ENCODE results near the gene MARK3.
A peak's percentile ranks its signal among the peaks of the same experiment; 100 is the strongest.

Gene MARK3

DNA sequence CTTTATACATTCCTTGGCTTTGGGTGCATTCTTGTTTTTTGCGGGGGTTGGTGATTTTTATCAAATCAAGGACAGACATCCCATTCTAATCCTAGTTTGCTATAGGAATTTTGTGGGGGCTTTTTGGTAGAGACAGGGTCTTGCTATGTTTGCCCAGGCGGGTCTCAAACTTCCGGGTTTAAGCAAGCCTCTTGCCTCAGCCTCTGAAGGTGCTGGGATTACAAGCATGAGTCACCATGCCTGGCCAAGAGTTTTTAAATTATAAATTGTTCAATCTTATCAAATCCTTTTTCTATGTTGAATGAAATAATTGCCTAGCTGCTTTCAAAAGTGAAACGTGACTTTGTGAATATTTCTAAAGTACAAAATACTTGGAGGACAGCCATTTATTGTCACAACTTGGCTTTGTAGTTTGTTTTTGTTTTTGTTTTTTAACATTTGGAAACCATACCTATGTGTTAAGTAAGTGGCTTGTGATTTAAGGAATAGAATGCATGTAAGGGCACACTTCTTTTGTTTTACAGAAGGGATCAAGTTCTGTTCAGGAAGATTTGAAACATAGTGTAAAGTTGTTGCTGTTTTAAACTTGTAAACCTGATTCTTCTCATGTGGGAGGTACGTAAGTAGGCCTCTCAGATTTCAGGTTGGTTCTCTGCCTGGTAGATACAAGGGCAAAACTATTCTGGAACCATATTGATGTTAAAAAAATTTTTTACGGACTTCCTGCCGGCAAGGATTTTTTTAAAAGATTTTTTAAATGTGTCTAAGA is 13.4 kb downstream of the MARK3 start:
- DNase-seq, result no peak

DNA sequence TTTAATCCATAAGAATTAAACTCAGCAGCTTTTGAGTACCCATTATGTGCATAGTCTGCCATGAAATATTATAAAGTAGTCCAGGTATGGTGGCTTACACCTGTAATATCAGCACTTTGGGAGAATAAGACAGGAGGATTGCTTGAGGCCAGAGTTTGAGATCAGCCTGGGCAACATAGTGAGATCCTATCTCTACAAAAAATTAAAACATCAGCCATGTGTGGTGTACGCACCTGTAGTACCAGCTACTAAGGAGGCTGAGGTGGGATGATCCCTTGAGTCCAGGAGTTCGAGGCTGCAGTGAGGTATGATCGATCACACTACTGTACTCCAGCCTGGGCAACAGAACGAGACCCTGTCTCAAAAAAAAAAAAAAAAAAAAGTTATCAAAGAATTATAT is 15.3 kb downstream of the MARK3 start:
- DNase-seq, result no peak

DNA sequence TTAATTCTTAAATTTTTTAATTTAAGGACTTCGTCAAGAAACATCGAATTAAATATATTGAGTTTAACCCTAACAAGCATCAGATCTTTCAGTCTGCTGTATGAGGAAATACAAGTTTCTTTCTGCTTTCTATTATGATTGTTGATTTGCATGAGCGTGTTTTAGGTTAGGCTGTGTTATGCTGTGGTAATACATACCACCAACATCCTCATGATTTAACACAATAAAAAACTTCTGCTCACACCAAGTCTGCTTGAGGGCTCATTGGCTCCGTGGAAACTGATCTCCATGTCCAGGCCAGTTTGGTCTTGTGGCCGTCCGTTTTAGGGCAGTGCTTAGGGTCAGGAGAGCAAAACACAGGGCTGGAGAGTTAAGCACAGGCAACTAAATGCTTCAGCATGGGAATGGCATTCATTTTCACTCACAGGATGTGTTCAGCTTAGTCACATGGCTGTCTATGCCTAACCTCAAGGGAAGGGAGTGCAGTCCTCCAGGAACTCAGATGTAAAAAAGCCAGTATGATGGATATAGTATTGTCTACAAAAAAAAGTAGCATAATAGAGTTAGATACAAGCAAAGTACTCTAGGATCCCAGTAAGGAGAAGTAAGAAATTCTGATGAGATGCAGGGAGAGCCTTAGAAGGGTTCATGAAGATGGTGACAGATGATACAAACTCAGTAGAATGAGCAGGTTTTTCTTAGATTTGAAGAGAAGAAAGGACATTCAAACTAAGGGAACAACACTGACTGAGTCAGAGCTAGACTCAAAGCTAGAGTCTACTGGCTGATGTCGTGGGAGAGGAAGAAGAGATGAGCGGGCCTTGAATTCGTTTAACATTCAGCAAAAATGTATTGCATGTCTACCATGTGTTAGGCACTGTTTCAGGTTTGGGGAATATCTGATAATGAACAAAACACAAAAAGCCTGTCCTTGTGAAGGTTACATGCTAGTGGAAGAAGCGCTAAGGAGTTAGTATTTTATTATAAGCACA is 16.3 kb downstream of the MARK3 start:
- peak in 1 of 6 experiments; percentile 9 for DNase-seq

DNA sequence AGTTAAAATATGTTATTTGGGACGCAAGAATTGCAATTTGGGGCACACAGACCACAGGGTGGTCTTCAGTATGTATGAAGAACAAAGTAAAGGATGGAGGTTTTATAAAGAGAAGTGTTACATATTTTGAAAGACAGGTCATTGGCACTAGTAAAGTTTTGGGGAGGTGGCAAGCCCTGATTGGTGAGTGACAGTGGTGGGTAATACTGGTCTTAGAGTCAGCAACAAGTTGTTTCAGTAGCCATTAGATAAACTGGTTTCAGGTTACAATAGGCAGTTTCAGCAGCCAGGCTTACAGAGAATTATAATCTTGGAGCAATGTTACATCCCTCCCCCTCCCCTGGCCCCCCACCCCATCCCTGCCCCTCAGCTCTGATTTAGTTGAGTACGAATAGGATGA is 17.5 kb downstream of the MARK3 start:
- DNase-seq, result no peak

DNA sequence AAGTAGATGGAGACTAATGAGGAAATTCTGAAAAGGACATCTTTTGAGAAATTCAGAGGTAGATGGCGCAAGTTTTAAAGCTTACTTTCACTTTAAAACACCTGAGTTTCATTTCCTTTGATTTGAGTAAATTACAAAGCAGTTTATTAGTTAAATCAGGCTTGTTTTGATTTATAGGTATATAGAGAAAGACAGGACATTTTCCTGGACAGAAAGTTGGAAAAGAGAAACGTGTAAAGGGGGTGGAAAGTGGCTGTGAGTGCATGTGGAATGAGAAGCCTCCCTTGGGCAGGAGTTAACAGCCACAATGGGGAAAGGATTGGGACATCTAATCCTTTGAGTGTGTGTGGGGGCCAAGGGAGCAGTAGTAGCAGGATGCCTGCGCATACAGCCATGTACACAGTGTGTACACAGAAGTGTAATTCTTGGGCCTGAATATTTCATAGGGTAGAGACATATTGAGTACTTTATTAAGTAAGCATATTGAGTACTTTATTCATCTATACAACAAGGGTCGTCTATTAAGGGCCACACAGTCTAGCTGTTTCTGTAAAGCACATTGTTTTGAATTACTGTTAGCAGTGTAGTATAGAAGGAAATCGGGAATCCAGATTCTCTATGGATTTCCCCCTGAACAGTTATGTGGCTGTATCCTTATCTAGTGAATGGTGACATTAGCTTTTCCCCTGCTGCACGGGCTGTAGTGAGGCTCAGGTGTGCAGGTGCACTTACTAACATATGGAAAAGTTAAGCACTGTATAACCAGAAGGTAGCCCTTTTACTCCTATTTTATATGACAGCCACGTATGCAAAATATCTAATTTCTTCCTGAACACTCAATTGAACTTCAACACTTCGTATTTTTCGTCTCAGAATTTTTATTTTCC is 19.1 kb downstream of the MARK3 start:
- no peak for DNase-seq

DNA sequence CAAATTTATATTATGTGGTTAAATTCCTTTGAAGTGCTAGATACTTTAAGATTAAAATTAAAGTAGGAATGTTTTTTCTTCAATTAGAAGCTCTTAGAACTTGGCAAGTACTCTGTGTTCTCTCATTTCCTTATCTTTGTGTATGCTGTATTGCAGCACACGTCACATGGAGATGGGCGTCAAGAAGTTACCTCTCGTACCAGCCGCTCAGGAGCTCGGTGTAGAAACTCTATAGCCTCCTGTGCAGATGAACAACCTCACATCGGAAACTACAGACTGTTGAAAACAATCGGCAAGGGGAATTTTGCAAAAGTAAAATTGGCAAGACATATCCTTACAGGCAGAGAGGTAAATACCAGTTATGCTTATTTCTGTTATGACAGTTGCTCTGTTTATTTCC is 19.7 kb downstream of the MARK3 start:
- DNase-seq, result no peak

DNA sequence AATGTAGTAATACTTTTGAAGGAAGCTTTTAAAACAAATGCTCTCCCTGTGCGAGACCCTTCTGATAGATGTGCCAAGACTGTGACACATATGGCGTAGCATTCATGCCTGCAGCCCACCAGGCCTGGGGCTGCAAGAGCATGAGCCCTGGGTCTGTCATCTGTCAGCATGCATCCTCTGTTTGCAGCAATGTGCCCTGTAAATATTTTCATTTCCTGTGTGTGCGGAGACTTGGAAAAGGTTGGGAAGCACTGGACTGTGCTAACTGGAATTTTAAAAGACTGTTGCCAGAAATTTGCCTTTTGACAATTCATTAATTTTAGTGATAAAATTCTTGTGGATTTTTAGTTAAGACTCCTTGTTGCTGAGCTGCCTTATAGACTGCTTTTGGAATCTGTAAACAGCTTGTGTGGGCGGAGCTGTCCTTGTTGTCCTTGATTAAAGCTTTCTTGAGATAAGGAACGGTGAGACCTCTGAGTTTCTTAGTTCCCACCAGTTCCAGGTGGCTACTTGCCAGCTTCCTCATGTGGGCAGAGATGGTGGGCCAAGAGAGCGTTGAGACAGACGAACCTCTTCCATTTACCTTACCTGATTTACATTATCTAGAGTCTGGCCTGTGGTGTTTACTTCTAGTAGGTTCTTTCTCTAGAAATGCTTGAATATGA is 23.4 kb downstream of the MARK3 start:
- DNase-seq, result no peak

DNA sequence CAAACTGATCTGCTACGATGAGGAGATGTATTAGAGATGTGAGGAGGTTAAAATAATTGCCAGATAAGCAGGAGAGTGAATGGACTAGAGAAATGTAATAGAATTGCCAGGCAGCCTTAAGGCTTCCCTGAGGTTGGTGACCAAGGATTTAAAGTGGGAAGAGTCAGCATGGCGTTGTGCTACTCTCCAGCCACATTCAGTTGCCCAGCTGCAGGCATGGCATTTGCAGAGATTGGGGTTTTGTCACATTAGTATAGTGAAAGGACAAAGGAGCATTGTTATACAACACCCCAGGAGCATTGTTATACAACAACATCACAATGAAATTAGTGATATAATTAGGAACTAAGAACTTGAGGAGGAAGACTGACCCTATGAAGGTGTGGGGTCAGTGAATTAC is 31.7 kb downstream of the MARK3 start:
- no peak for DNase-seq

DNA sequence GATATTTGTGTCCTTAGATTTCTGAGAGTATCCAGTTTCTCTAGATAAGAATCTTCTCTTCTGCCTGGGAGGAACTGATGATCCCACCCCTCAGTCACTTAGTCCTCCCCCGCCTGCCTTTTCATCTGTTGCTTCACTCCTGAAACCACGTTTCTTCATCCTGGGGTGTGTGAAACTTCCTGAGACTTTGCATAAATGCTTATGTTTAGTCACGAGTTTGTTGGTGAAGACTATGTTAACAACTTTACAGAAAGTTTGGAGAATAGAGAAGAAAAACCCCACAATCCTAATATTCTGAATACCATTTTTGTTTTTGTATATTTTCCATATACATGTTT is 33.2 kb downstream of the MARK3 start:
- DNase-seq, result no peak

DNA sequence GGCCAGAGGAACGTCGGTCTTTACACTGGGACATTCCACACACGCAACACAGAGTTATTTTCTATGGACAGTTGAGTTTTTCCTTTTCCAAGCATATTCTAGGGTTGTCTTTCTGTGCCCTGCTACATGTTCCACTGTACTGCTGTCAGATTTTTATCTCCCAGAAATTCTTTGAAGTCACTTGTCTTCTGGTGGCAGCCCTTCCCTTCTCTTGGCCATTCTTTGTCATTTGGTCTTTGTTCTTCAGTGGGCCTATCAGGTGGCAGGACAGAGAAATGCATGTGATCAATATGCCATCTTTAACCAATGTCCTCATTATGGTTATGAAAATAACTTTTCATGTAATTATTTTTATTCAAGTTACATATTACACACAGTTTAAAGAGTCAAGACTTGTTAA is 36.3 kb downstream of the MARK3 start:
- DNase-seq, result no peak

DNA sequence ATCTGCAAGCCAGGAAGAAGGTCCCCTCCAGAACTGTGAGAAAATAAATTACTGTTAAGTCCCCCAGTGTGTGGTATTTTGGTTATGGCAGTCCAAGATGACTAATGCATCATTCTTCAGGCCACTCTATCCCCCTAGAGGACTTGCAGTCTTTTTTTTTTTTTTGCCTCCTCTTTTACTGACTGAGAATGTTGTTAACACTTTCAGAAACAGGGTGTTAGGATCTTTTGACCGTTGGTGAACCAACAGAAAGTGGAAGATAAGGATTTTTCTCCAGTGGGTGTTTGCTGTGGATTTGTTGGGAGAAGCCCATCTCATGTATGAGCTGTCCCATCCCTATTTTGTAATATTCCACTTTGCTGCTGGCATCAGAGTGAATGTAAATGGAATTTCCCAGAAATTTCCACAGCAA is 37.8 kb downstream of the MARK3 start:
- no peak for DNase-seq

DNA sequence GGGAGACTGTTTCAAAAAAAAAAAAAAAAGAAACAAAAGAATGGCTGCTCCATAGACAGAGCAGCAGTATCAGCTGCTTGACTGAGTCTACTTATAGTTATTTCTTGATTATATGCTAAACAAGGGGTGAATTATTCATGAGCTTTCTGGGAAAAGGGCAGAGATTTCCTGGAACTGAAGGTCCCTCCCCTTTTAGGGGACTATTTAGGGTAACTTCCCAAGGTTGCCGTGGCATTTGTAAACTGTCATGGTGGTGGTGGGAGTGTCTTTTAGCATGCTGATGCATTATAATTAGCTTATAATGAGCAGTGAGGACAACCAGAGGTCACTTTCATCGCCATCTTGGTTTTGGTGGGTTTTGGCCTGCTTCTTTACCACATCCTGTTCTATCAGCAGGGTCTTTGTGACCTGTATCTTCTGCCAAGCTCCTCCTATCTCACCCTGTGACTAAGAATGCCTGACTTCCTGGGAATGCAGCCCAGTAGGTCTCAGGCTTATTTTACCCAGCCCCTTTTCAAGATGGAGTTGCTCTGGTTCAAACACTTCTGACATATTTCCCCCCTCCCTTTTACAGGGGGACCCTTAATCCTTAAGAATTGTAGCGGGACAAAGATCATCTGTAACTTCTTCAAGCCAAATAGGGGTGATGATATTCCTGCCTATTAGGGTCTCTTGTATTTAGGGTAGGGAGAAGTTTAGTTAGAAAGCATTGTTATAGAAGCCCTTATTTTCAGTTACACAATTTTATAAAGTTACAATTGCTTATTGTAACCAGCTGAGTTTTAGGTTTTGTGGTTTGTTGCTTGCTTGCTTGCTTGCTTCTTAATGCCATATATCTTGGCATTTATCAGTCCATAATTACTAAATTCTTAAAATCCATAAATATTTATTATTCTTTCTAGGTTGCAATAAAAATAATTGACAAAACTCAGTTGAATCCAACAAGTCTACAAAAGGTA is 42.5 kb downstream of the MARK3 start:
- DNase-seq, result no peak

DNA sequence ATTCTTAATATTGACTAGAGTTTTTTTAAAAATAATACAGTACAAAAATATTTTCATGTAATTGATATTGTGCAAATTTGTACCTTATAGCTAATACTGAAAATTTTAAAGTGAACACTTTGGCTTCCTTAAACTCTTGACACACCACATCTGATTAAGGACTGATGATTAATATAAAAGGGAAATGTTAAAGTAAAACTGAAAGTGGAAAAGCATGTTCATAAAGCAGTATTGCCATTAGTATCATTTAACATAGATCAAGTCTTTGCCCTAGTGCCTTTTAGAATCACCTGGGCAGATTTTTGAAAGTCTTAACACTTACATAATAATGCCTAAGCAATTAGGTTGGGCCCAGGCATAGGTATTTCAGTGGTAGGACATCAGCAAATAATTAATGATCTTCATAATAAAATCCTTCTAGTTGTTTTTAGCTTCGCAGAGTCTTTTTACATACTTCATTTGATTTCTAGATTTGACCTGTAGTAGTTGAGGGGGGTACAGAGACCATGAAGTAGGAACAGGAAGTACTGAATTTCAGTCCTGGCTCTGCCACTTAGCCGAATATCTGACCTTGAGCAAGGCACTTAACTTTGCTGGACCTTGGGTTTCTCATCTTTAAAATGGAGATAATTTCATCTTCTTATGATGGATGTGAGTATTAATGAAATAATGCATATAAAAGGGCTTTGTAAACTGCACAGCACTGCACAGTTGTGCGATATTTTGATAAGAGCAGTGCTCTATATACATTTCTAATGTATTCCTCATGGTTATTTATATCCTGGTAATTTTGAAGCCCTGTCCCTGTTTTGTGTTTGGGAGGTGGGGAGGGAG is 43.7 kb downstream of the MARK3 start:
- DNase-seq, result no peak

DNA sequence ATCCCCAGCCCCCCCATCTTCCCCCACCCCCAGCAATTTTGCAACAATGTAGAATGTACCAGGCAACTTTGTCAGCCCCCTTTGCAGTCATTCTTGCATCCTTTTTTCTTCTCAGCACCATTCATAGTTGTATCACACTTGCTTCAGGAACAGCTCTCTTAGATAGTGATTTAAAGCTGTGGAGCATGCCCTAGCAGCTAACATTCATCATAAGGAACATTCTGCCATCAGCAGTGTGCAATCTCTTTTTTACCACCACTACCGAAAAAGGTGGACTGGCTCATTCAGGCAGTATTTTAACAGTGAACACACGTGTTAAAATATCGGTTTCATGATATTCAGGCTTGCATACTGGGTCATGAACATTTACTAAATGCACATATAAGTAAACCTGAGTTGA is 45.1 kb downstream of the MARK3 start:
- DNase-seq, result no peak

DNA sequence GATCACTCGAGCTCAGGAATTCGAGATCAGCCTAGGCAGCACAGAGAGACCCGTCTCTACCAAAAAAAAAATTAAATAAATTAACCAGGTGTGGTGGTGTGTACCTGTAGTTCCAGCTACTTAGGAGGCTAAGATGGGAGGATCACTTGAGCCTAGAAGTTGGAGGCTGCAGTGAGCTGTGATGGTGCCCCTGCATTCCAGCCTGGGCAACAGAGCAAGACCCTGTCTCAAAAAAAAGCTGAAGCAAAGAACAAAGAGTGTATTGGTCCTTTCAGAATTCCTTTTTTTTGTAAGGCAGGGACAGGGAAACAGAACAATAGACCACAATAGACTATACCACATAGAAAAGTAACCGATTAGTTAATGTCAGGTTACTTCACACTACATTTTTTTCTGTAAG is 47.4 kb downstream of the MARK3 start:
- no peak for DNase-seq

DNA sequence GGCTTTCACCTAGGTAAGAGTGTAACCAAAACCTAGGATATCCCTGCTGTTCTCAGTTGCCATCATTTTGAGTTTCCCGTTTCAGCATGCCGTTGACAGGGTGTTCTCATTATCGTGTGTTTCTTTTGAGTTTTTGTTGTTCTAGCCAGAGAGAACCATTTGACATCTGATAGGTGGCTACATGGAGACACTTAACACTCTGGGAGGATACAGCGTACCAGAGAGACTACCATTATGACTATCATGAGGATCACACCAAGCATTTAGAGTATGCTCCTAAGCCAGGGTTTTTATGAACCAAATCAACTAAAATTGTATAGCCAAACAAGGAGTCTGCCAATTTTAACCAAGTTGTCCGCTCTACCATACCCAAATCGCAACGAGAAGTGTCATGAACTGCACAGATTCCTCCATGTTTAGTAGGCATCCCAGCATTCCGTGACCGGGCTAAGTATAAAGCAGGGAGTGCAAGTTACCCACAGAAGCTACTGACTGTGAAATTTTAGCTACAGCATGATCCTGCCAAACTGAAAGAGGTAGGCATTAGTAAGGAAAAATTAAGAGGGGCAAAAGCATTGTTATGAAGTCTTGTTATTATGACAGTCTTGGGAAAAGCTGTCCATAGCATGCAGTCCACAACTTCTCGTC is 48.8 kb downstream of the MARK3 start:
- no peak for DNase-seq

DNA sequence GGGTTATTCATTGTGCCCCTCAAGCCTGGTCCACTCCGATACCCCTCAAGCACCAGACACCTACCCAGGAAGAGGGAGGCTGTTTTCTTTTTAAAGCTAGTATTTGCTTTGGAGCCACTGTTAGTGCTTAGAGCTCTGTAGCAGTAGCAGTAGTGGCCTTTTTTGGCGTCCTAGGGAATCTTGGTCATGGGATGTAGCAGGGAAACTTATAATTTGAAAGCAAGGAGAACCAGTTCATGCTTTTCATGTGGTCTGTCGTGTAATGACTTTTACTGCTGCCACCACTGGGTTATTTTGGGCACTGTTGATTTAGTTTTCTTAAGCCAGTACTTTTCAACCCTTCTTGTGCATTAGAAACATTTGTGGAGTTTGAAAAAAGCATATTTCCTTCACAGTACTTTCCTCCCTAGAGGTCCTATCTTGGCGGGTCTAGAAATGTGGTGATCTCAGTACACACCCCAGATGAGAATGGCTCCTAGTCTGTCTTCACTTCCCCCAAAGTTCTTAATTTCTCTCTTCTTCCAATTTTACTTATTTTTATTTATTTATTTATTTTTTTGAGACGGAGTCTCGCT is 49.7 kb downstream of the MARK3 start:
- DNase-seq, result no peak

DNA sequence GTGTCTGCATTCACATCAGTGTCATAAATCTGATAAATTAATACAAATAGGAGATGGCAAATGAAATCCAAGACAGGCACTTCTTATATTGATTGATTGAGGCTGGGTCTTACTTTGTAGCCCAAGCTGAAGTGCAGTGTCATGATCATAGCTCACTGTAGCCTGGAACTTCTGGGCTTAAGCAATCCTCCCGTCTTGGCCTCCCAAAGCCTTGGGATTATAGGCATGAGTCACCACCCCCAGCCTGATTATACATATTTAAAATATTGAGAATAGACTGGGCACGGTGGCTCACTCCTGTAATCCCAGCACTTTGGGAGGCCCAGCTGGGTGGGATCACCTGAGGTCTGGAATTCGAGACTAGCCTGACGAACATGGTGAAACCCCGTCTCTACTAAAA is 51.3 kb downstream of the MARK3 start:
- no peak for DNase-seq

DNA sequence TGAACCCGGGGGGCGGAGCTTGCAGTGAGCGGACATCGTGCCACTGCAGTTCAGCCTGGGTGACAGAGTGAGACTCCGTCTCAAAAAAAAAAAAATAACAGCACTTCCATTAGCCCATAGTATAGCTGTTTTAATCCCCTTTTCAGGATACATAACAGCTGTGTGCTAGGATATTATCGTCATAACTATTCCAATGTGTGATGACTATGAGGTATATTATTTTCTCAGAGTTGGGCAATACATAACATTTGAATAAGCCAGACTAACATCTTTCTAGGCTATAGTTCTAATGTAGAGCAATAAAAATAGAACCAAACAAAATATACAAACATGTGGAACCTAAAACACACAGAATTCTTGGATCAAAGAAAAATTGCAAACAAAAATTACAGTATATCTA is 57.1 kb downstream of the MARK3 start:
- no peak for DNase-seq

DNA sequence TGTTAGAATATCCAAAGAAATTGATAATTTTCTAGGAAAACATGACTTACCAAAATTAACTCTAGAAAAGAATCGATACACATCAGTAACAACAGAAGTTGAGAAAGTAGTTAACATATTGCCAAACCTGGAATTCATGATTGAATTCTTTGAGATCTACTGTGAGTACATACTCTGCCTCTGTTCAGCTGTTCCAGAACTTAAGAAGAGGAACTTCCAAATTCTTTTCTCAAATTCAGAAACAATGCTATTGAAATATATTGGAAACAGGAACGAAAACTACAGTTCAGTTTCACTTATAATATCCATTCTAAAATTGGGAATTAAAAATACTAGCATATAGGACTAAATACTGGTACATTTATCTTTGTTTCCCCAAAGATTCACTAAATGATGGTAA is 57.9 kb downstream of the MARK3 start:
- DNase-seq, result no peak
